SK-N-SH (cell line): ENCODE measurements around the gene ARMH3.

ENCODE experiments used
- CTCF ChIP-seq: fragments of 200-600 bp; sonication (generic); IDR thresholded peaks from 2 replicates; pipeline ENCODE4 v1.6.1; 2017; ENCODE audit warnings: antibody characterized with exemption, mild to moderate bottlenecking, moderate library complexity
- EP300 ChIP-seq, 2 experiments: IDR thresholded peaks; 2 replicates each; pipeline versions ENCODE4 v1.4.0 to v1.6.1; 2012; ENCODE audit warnings: borderline replicate concordance in 1 of 2, low read depth in 1 of 2, low read length in 1 of 2
- EZH2phosphoT487 ChIP-seq: fragments of 200-600 bp; sonication (generic); IDR thresholded peaks from 2 replicates; pipeline ENCODE4 v1.6.1; 2017; ENCODE audit warnings: low read depth, mixed run types, mild to moderate bottlenecking, antibody characterized with exemption, moderate library complexity, borderline replicate concordance
- FOXM1 ChIP-seq: IDR thresholded peaks from 2 replicates; pipeline ENCODE4 v1.4.0; 2012; ENCODE audit warnings: low read depth, mild to moderate bottlenecking
- NRF1 ChIP-seq: IDR thresholded peaks from 2 replicates; pipeline ENCODE4 v1.6.1; 2012; ENCODE audit warnings: low read depth, mild to moderate bottlenecking, low read length
- RAD21 ChIP-seq: IDR thresholded peaks from 2 replicates; pipeline ENCODE4 v1.6.1; 2012; ENCODE audit warnings: mild to moderate bottlenecking, low read length
- RCOR1 ChIP-seq: fragments of 150-350 bp; IDR thresholded peaks from 2 replicates; pipeline ENCODE4 v1.6.1; 2017; ENCODE audit warnings: antibody characterized with exemption, low read length
- TAF1 ChIP-seq: IDR thresholded peaks from 2 replicates; pipeline ENCODE4 v1.6.1; 2012; ENCODE audit warnings: low read depth, mild to moderate bottlenecking, low read length, moderate library complexity, borderline replicate concordance

GRCh38 chr10:101986624-101986971, 69.4 kb downstream of the ARMH3 start:
- no peak for TF ChIP-seq RCOR1
- TF ChIP-seq CTCF, result no peak
- TF ChIP-seq EZH2phosphoT487, result no peak
- TF ChIP-seq TAF1, result no peak
- no peak for TF ChIP-seq RAD21
- TF ChIP-seq FOXM1, result no peak
- TF ChIP-seq NRF1, result no peak
- no peak for TF ChIP-seq EP300 (IDR thresholded peaks at IDR 0.05; ENCODE audit: borderline replicate concordance in 1 of 2, low read depth in 1 of 2, low read length in 1 of 2)
